ENCODE data around the gene GPC5.

The GPC5 gene

GRCh38 chr13:91704398-91704797 is 306.0 kb downstream of the GPC5 start:
- DNase-seq (ENCODE audit: low read depth in 2 of 3, low spot score in 1 of 3): no peak

- DNase-seq (ENCODE audit: low read depth in 2 of 3, low spot score in 1 of 3): no peak
Observed at GRCh38 chr13:91708558-91708957, 310.1 kb downstream of the GPC5 start.

GRCh38 chr13:91709180-91709579 is 310.8 kb downstream of the GPC5 start:
- DNase-seq (ENCODE audit: low read depth in 2 of 3, low spot score in 1 of 3): no peak

GRCh38 chr13:91710733-91711132 is 312.3 kb downstream of the GPC5 start:
- no peak for DNase-seq (ENCODE audit: low read depth in 2 of 3, low spot score in 1 of 3)

- DNase-seq (ENCODE audit: low read depth in 2 of 3, low spot score in 1 of 3): no peak
Observed at GRCh38 chr13:91714855-91715254, 316.4 kb downstream of the GPC5 start.

- no peak for DNase-seq (ENCODE audit: low read depth in 2 of 3, low spot score in 1 of 3)
Observed at GRCh38 chr13:91716436-91717065, 318.1 kb downstream of the GPC5 start.

GRCh38 chr13:91719033-91719432 is 320.6 kb downstream of the GPC5 start:
- no peak for DNase-seq (ENCODE audit: low read depth in 2 of 3, low spot score in 1 of 3)

- DNase-seq (ENCODE audit: low read depth in 2 of 3, low spot score in 1 of 3): no peak
Observed at GRCh38 chr13:91721413-91721812, 323.0 kb downstream of the GPC5 start.

GRCh38 chr13:91722267-91722884 is 324.0 kb downstream of the GPC5 start:
- DNase-seq (ENCODE audit: low read depth in 2 of 3, low spot score in 1 of 3): peak in 1 of 3 donors; percentile 10

- no peak for DNase-seq (ENCODE audit: low read depth in 2 of 3, low spot score in 1 of 3)
Observed at GRCh38 chr13:91724591-91724990, 326.2 kb downstream of the GPC5 start.

GRCh38 chr13:91725646-91726045 is 327.2 kb downstream of the GPC5 start:
- DNase-seq (ENCODE audit: low read depth in 2 of 3, low spot score in 1 of 3): no peak

- DNase-seq (ENCODE audit: low read depth in 2 of 3, low spot score in 1 of 3): no peak
Observed at GRCh38 chr13:91726671-91727070, 328.2 kb downstream of the GPC5 start.

GRCh38 chr13:91729859-91730258 is 331.4 kb downstream of the GPC5 start:
- no peak for DNase-seq (ENCODE audit: low read depth in 2 of 3, low spot score in 1 of 3)

GRCh38 chr13:91739751-91740150 is 341.3 kb downstream of the GPC5 start:
- DNase-seq (ENCODE audit: low read depth in 2 of 3, low spot score in 1 of 3): no peak

GRCh38 chr13:91740756-91741155 is 342.3 kb downstream of the GPC5 start:
- DNase-seq (ENCODE audit: low read depth in 2 of 3, low spot score in 1 of 3): no peak

GRCh38 chr13:91741925-91742324 is 343.5 kb downstream of the GPC5 start:
- no peak for DNase-seq (ENCODE audit: low read depth in 2 of 3, low spot score in 1 of 3)

- no peak for DNase-seq (ENCODE audit: low read depth in 2 of 3, low spot score in 1 of 3)
Observed at GRCh38 chr13:91744284-91744683, 345.9 kb downstream of the GPC5 start.

GRCh38 chr13:91745967-91746366 is 347.5 kb downstream of the GPC5 start:
- no peak for DNase-seq (ENCODE audit: low read depth in 2 of 3, low spot score in 1 of 3)

GRCh38 chr13:91747186-91747585 is 348.8 kb downstream of the GPC5 start:
- DNase-seq (ENCODE audit: low read depth in 2 of 3, low spot score in 1 of 3): no peak

GRCh38 chr13:91748416-91749089 is 350.1 kb downstream of the GPC5 start:
- DNase-seq (ENCODE audit: low read depth in 2 of 3, low spot score in 1 of 3): no peak

- no peak for DNase-seq (ENCODE audit: low read depth in 2 of 3, low spot score in 1 of 3)
Observed at GRCh38 chr13:91758724-91759123, 360.3 kb downstream of the GPC5 start.

- no peak for DNase-seq (ENCODE audit: low read depth in 2 of 3, low spot score in 1 of 3)
Observed at GRCh38 chr13:91762957-91763356, 364.5 kb downstream of the GPC5 start.

- DNase-seq (ENCODE audit: low read depth in 2 of 3, low spot score in 1 of 3): no peak
Observed at GRCh38 chr13:91764527-91764926, 366.1 kb downstream of the GPC5 start.

All from stimulated activated CD4-positive, alpha-beta T cell treated with anti-CD3 and anti-CD28 coated beads, Interleukin-12 subunit alpha, Interleukin-12 subunit beta, amount 100 ng/mL, for 48 hours (primary cell).